HG03103 (cell line): ENCODE data around the gene MRPL28.
"Not testable (repeated sequence)": the region's sequence is repeated elsewhere in the genome, so short reads cannot be mapped to it uniquely, and the experiment has no call there.

ENCODE experiments used
- ATAC-seq: cut with Tn5 transposase; IDR thresholded peaks from one replicate; pipeline ENCODE4 v1.9.1; 2021; ENCODE audit warnings: low read depth; ENCODE audit not compliant: unreplicated experiment

The MRPL28 gene

DNA sequence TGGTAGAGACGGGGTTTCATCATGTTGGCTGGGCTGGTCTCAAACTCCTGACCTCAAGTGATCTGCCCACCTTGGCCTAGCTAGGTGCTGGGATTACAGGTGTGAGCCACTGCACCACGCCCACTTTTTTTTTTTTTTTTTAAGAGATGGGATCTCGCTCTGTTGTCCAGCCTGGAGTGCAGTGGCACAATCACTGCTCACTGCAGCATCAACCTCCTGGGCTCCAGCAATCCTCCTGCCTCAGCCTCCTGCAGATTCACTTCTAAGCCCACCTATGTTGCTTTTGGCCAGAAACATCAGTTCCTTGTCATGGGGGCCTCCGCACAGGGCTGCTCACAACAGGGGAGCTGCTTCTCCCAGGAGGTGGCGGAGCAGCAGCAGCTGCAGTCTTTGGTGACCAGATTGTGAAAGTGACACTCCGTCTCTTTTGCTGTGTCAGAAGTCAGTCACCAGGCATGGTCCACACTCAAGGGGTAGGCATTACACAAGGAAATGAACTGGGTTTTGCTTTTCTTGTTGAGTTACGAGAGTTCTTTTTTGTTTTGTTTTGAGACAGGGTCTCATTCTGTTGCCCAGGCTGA lies 22.2 kb upstream of the MRPL28 start:
- ATAC-seq, result no peak

- ATAC-seq, result no peak
Measured at GRCh38 chr16:391885-392335, 21.6 kb upstream of the MRPL28 start.

- ATAC-seq, result no peak
Measured at GRCh38 chr16:389352-389751, 19.0 kb upstream of the MRPL28 start.

GRCh38 chr16:387761-388666 lies 17.7 kb upstream of the MRPL28 start:
- ATAC-seq, result not testable (repeated sequence)

- ATAC-seq, result no peak
Measured at GRCh38 chr16:386641-387156, 16.4 kb upstream of the MRPL28 start.

DNA sequence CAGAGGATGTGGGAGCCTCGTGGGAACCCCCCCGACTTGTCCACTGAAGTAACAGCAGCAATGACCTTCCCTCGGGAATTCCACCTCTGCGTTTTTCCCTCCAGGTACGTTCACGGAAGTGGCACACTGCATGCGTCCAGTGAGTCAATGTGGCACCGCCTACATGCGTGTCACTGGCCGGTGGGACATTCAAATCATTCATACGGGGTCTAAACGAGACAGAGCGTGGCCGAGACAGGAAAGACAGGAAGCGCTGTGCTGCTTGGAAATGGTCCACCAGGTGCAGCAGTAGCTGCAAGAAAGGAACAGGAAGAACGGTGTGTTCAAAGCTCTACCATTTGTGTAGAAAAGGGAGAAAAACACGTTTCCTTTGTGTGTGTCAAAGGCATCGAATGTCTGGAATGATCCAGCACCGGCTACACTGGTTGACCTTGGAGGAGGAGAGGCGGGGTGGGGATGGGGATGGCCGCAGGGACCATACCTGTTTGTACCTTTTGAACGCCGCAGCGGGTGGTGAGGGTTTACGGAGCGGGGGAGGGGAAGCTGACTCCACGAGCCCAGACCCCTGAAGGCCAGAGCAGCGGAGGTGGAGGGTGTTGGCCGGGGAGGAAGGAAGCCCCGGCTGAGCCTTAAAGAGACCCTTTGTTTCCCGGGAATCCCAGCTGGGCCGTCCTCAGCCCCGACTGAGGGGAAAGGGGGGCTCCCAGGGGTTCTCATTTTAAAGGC lies 13.2 kb upstream of the MRPL28 start:
- ATAC-seq, result no peak

GRCh38 chr16:381789-382717 lies 11.7 kb upstream of the MRPL28 start, which contains the start of gene PGAP6:
TSS of gene PGAP6 (minus strand) at chr16:381978. CDS start at chr16:381821, 157 bp downstream.
- no peak for ATAC-seq

DNA sequence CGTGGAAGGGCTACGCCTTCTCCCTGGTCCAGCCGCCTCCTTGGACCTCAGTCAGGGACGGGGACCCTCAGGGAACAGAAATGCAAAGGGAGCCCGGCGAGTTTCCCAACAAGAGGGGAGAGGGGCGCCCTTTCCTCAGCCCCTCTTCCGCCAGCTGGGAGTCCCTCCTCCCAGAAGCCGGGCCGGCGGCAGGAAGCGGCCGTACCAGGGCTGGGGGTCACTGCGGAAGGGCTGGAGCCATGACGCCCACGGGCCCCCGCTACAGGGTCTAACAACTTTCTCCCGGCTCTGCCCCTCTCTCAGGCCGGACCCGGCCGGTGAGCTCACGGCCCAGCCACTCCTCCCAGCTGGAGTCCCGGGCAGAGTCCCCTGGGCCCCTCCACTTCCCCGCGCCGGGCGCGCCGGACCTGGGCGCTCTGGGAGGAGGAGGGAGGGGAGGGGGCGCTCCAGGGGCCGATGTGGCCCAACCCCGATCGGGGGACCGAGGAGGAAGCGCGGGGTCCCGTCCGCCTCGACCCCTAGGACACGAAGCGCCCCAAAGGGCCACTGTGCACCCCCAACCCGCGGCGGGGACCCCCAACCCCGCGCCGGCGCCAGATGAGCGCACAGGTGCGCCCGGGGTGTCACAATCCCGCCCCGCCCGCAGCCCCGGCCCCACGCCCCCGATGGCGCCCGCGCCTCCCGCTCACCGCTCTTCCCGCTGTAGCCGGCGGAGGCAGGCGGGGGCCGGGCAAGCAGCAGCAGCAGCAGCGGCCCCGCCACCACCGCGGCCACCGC lies 10.9 kb upstream of the MRPL28 start:
- no peak for ATAC-seq

DNA sequence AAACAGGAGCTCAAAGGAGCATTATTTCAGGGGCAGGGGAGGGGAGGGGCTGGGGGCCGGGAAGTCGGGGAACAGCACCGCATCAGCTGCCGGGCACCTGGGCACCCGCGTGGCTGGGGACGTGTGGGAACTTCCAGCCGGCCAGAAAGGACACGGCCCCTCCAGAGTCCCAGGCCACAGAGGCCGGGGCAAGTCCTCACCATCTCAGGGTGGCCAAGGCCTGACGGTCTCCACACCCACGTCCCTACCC lies 10.3 kb upstream of the MRPL28 start:
- ATAC-seq, result no peak

DNA sequence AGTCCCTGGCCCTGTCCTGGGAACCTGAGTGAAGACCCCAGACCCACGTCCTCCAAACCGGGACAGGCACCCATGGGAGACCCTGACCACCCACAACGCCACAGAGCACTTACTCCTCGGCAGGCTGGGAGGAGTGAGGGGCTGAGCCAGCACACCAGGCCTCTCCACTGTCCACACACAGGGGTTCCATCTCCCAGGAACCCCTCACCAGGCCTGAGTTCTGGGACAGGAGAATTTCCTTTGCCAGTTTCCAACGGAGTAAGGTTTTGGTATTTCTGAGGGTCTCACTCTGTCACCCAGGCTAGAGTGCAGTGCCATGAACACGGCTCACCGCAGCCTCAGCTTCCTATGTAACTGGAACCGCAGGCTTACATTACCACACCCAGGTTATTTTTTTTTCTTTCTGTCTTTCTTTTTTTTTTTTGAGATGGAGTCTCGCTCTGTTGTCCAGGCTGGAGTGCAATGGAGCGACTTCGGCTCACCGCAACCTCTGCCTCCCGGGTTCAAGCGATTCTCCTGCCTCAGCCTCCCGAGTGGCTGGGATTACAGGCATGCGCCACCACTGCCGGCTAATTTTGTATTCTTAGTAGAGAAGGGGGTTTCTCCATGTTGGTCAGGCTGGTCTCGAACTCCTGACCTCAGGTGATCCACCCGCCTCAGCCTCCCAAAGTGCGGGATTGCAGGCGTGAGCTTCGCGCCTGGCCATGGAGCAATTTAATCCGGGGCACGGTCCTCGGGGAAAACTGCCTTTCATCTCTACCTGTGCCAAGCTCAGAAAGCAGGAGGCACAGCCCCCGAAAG lies 9.8 kb upstream of the MRPL28 start:
- ATAC-seq, result no peak

GRCh38 chr16:379183-379960 lies 9.0 kb upstream of the MRPL28 start:
- no peak for ATAC-seq

DNA sequence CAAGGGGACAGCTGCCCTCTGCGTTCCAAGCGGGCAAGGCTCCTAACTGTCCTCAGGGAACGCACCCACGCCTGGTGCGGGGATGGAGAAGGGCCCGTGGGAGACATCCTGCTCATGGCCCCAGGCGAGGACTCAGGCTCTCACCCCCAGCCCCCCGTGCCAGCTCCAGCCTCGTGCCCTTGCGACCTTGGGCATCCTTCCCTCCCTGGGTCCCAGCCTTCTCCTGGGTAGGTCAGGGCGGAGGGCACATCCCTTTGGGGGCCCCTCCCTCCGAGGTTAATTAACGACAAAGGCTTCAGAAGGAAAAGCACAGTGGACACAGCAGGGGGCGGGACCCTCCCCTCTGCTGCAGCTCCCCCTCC lies 8.5 kb upstream of the MRPL28 start:
- no peak for ATAC-seq

DNA sequence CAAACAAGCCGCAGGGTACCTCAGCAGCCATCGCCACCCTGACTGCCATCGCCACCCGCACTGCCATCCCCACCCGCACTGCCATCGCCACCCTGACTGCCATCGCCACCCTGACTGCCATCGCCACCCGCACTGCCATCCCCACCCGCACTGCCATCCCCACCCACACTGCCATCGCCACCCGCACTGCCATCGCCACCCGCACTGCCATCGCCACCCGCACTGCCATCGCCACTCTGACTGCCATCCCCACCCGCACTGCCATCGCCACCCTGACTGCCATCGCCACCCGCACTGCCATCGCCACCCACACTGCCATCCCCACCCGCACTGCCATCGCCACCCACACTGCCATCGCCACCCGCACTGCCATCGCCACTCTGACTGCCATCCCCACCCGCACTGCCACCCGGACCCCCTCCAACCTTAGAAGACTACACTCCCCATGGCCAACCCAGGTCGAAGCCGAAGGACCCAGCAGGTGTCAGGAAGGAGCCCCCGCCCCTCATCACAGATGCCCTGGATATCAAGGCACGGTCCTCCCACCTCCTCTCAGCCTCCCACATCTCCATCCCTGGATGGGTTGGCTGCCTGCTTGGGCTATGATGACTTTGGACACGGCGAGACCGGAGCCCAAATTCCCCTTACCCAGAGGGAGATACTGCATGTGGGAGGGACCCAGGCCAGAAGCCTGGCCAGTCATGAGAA lies 7.9 kb upstream of the MRPL28 start:
- not testable (repeated sequence) for ATAC-seq

GRCh38 chr16:377419-377951 lies 7.1 kb upstream of the MRPL28 start:
- ATAC-seq, result no peak

- no peak for ATAC-seq
Measured at GRCh38 chr16:376817-377418, 6.6 kb upstream of the MRPL28 start.

GRCh38 chr16:375927-376816 lies 5.8 kb upstream of the MRPL28 start:
- no peak for ATAC-seq
